ENCODE results near the gene TRAM2.

- TF ChIP-seq ATF4 (CRISPR knock-in tag; IDR thresholded peaks at IDR 0.05) (no peak), RXRA (CRISPR knock-in tag; IDR thresholded peaks at IDR 0.05) (no peak), KLF12 (CRISPR knock-in tag; IDR thresholded peaks at IDR 0.05; ENCODE audit: borderline replicate concordance) (no peak), HNRNPH1 (optimal IDR thresholded peaks at IDR 0.05; ENCODE audit: low read depth, low read length) (no peak), NFIB (CRISPR knock-in tag; IDR thresholded peaks at IDR 0.05; ENCODE audit: borderline replicate concordance) (no peak), BCLAF1 (IDR thresholded peaks at IDR 0.05) (no peak), ZNF816 (CRISPR knock-in tag; IDR thresholded peaks at IDR 0.05; ENCODE audit: borderline replicate concordance) (no peak)
These were observed 36.5 kb downstream of the TRAM2 start for GRCh38 chr6:52540286-52540902.

All from HepG2 (cell line).